ENCODE results near the gene GFAP. TPM values are rescaled to one million over a fixed set of nuclear protein-coding genes. Genes with fewer than 3 reads are reported as not detected.

Gene GFAP
- polyA plus RNA-seq, 1 of the 3 experiments (the other 2 are of a cell fraction): 0.48 TPM

GRCh38 chr17:44878627-44879221, 36.6 kb downstream of the GFAP start:
- TF ChIP-seq, protein P1, sequence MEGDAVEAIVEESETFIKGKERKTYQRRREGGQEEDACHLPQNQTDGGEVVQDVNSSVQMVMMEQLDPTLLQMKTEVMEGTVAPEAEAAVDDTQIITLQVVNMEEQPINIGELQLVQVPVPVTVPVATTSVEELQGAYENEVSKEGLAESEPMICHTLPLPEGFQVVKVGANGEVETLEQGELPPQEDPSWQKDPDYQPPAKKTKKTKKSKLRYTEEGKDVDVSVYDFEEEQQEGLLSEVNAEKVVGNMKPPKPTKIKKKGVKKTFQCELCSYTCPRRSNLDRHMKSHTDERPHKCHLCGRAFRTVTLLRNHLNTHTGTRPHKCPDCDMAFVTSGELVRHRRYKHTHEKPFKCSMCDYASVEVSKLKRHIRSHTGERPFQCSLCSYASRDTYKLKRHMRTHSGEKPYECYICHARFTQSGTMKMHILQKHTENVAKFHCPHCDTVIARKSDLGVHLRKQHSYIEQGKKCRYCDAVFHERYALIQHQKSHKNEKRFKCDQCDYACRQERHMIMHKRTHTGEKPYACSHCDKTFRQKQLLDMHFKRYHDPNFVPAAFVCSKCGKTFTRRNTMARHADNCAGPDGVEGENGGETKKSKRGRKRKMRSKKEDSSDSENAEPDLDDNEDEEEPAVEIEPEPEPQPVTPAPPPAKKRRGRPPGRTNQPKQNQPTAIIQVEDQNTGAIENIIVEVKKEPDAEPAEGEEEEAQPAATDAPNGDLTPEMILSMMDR (IDR thresholded peaks at IDR 0.05): peak; percentile 80
- TF ChIP-seq RAD21 (IDR thresholded peaks at IDR 0.05; ENCODE audit: low read length) (peak; percentile 61), SMC3 (IDR thresholded peaks at IDR 0.05; ENCODE audit: low read depth, low read length) (peak; percentile 52), SIN3A (IDR thresholded peaks at IDR 0.05; ENCODE audit: borderline replicate concordance, low read depth, low read length) (no peak), USF2 (IDR thresholded peaks at IDR 0.05; ENCODE audit: borderline replicate concordance, low read depth, low read length) (no peak), POLR2AphosphoS5 (IDR thresholded peaks at IDR 0.05; ENCODE audit: low read depth, low read length) (no peak)
- H3K4me1 ChIP-seq (ENCODE audit: control insufficient read depth in 1 of 2, insufficient read depth in 2 of 2, low read depth in 1 of 2, low read length in 1 of 2): no peaks in the 10 kb centered on the region
- H3K9ac ChIP-seq: no peak overlapping the region
- no peak overlapping the region; a peak in 1 of 4 replicates for H3K4me3 ChIP-seq (ENCODE audit: low read depth in 2 of 2, low read length in 1 of 2)
- 0 out of 2 replicates have a peak, but pooled peaks cover 5% of the 10 kb centered on the region for H4K20me1 ChIP-seq (ENCODE audit: insufficient read depth)
- no peaks in the 10 kb centered on the region for H3K27me3 ChIP-seq (ENCODE audit: insufficient read depth)
- no peaks in the 10 kb centered on the region for H3K9me3 ChIP-seq
- H3F3A ChIP-seq (replicated peaks; ENCODE audit: insufficient read depth): peaks cover 30% of the 10 kb centered on the region
- H3K36me3 ChIP-seq (replicated peaks in 1 of 2; ENCODE audit: control insufficient read depth in 1 of 2, insufficient read depth in 2 of 2, low read length in 1 of 2): peaks cover 68 to 76% of the 10 kb centered on the region in 2 experiments
- no peak overlapping the region; a peak in 1 of 4 replicates for H3K27ac ChIP-seq (ENCODE audit: low read depth in 2 of 2, low read length in 1 of 2)
- CTCF ChIA-PET: interaction anchor here (0.6 to 13.9 kb wide), 48 partner anchors 9 to 345 kb away, joined by 3 to 324 read pairs (median 4); partner anchors contain the start of genes EFTUD2 and PLCD3
- peaks cover 12% of the 10 kb centered on the region; the same call in 1 of the 2 replicates for H3K79me2 ChIP-seq (ENCODE audit: insufficient read depth)
- no peak overlapping the region for H3K4me2 ChIP-seq
- POLR2A ChIA-PET: interaction anchor here (0.8 kb wide), 1 partner anchor 101 kb away, joined by 3 read pairs; no protein-coding TSS in a partner anchor
- H3K9me2 ChIP-seq: no peaks in the 10 kb centered on the region
- H2AFZ ChIP-seq (ENCODE audit: low read depth): no peak overlapping the region
- WGBS (ENCODE audit: low lambda C conversion rate): 50% methylated on average over 6 of the region's 6 CpGs
- DNase-seq: peak; percentile 47

- ChIA-PET POLR2A (interaction anchor here (0.7 kb wide), 1 partner anchor 85 kb away, joined by 3 read pairs; no protein-coding TSS in a partner anchor), CTCF (interaction anchor here (8.1 to 13.9 kb wide), 2 partner anchors 11 to 100 kb away, joined by 117 to 324 read pairs; no protein-coding TSS in a partner anchor)
- Histone ChIP-seq H2AFZ (ENCODE audit: low read depth) (no peak overlapping the region), H3K4me3 (ENCODE audit: low read depth in 2 of 2, low read length in 1 of 2) (no peak overlapping the region), H3K36me3 (replicated peaks in 1 of 2; ENCODE audit: control insufficient read depth in 1 of 2, insufficient read depth in 2 of 2, low read length in 1 of 2) (peaks cover 58 to 68% of the 10 kb centered on the region in 2 experiments), H4K20me1 (ENCODE audit: insufficient read depth) (0 out of 2 replicates have a peak, but pooled peaks cover 5% of the 10 kb centered on the region), H3K9me2 (no peaks in the 10 kb centered on the region), H3K9ac (no peak overlapping the region), H3K79me2 (ENCODE audit: insufficient read depth) (peaks cover 12% of the 10 kb centered on the region; the same call in 1 of the 2 replicates), H3K4me1 (ENCODE audit: control insufficient read depth in 1 of 2, insufficient read depth in 2 of 2, low read depth in 1 of 2, low read length in 1 of 2) (no peaks in the 10 kb centered on the region), H3K9me3 (no peaks in the 10 kb centered on the region), H3K27me3 (ENCODE audit: insufficient read depth) (no peaks in the 10 kb centered on the region), H3K27ac (ENCODE audit: low read depth in 2 of 2, low read length in 1 of 2) (no peak overlapping the region), H3F3A (replicated peaks; ENCODE audit: insufficient read depth) (peaks cover 27% of the 10 kb centered on the region), H3K4me2 (no peak overlapping the region)
- 91% methylated on average over 5 of the region's 5 CpGs for WGBS (ENCODE audit: low lambda C conversion rate)
- DNase-seq: no peak
- TF ChIP-seq NFIC (IDR thresholded peaks at IDR 0.05; ENCODE audit: borderline replicate concordance): no peak
These were observed 38.2 kb downstream of the GFAP start for GRCh38 chr17:44877121-44877520.

Data from SK-N-SH (cell line).